ENCODE measurements around the gene KANK4.

KANK4 gene

GRCh38 chr1:62336995-62337705 is 17.9 kb upstream of the KANK4 start:
- no peak for DNase-seq (ENCODE audit: low read depth)

- no peak for DNase-seq (ENCODE audit: low read depth)
Observed at GRCh38 chr1:62336638-62336994, 17.4 kb upstream of the KANK4 start.

- DNase-seq (ENCODE audit: low read depth) = no peak
Observed at GRCh38 chr1:62335656-62336055, 16.4 kb upstream of the KANK4 start.

GRCh38 chr1:62334434-62334985 is 15.3 kb upstream of the KANK4 start:
- no peak for DNase-seq (ENCODE audit: low read depth)

- DNase-seq (ENCODE audit: low read depth) = peak; percentile 62
Observed at GRCh38 chr1:62333441-62333840, 14.2 kb upstream of the KANK4 start.

- DNase-seq (ENCODE audit: low read depth) = no peak
Observed at GRCh38 chr1:62327360-62328055, 8.3 kb upstream of the KANK4 start.

- DNase-seq (ENCODE audit: low read depth) = peak; percentile 83
Observed at GRCh38 chr1:62325681-62326080, 6.4 kb upstream of the KANK4 start.

GRCh38 chr1:62325081-62325480 is 5.8 kb upstream of the KANK4 start:
- peak; percentile 83 for DNase-seq (ENCODE audit: low read depth)

GRCh38 chr1:62321446-62321845 is 2.2 kb upstream of the KANK4 start:
- peak; percentile 87 for DNase-seq (ENCODE audit: low read depth)

- DNase-seq (ENCODE audit: low read depth) = no peak
Observed at GRCh38 chr1:62318320-62318755, 896 bp downstream of the KANK4 start.

- no peak for DNase-seq (ENCODE audit: low read depth)
Observed at GRCh38 chr1:62317021-62317768, 2.0 kb downstream of the KANK4 start.

GRCh38 chr1:62316135-62316534 is 3.1 kb downstream of the KANK4 start:
- no peak for DNase-seq (ENCODE audit: low read depth)

- no peak for DNase-seq (ENCODE audit: low read depth)
Observed at GRCh38 chr1:62315387-62315786, 3.8 kb downstream of the KANK4 start.

- DNase-seq (ENCODE audit: low read depth) = no peak
Observed at GRCh38 chr1:62314454-62315350, 4.5 kb downstream of the KANK4 start.

GRCh38 chr1:62312698-62313097 is 6.5 kb downstream of the KANK4 start:
- DNase-seq (ENCODE audit: low read depth) = no peak

GRCh38 chr1:62311473-62311943 is 7.7 kb downstream of the KANK4 start:
- DNase-seq (ENCODE audit: low read depth) = no peak

- DNase-seq (ENCODE audit: low read depth) = no peak
Observed at GRCh38 chr1:62309906-62310305, 9.3 kb downstream of the KANK4 start.

- no peak for DNase-seq (ENCODE audit: low read depth)
Observed at GRCh38 chr1:62308606-62309005, 10.6 kb downstream of the KANK4 start.

- peak; percentile 22 for DNase-seq (ENCODE audit: low read depth)
Observed at GRCh38 chr1:62307895-62308492, 11.2 kb downstream of the KANK4 start.

- DNase-seq (ENCODE audit: low read depth) = no peak
Observed at GRCh38 chr1:62307446-62307845, 11.8 kb downstream of the KANK4 start.

- DNase-seq (ENCODE audit: low read depth) = no peak
Observed at GRCh38 chr1:62306065-62306464, 13.2 kb downstream of the KANK4 start.

Data from ELR (cell line).